GM21717 (cell line): ENCODE results near the gene SEL1L3.

Experiments
- ATAC-seq: cut with Tn5 transposase; IDR thresholded peaks from one replicate; pipeline ENCODE4 v1.9.1; 2021; ENCODE audit warnings: mild to moderate bottlenecking, moderate library complexity; ENCODE audit not compliant: unreplicated experiment

Gene SEL1L3

GRCh38 chr4:25759101-25759500, 103.7 kb downstream of the SEL1L3 start:
- no peak for ATAC-seq

GRCh38 chr4:25757452-25757851, 105.3 kb downstream of the SEL1L3 start:
- no peak for ATAC-seq

GRCh38 chr4:25756503-25756902, 106.3 kb downstream of the SEL1L3 start:
- no peak for ATAC-seq

- no peak for ATAC-seq
Observed at GRCh38 chr4:25755911-25756310, 106.9 kb downstream of the SEL1L3 start.

GRCh38 chr4:25753239-25753638, 109.5 kb downstream of the SEL1L3 start:
- no peak for ATAC-seq

- ATAC-seq: no peak
Observed at GRCh38 chr4:25750874-25751273, 111.9 kb downstream of the SEL1L3 start.

- ATAC-seq: no peak
Observed at GRCh38 chr4:25749150-25749794, 113.5 kb downstream of the SEL1L3 start.

GRCh38 chr4:25743971-25744370, 118.8 kb downstream of the SEL1L3 start:
- no peak for ATAC-seq

- no peak for ATAC-seq
Observed at GRCh38 chr4:25729564-25729963, 133.2 kb downstream of the SEL1L3 start.

- ATAC-seq: no peak
Observed at GRCh38 chr4:25728886-25729285, 133.9 kb downstream of the SEL1L3 start.

- no peak for ATAC-seq
Observed at GRCh38 chr4:25727711-25728493, 134.9 kb downstream of the SEL1L3 start.

GRCh38 chr4:25725870-25726269, 136.9 kb downstream of the SEL1L3 start:
- no peak for ATAC-seq

GRCh38 chr4:25723409-25723808, 139.4 kb downstream of the SEL1L3 start:
- no peak for ATAC-seq

GRCh38 chr4:25722964-25723363, 139.8 kb downstream of the SEL1L3 start:
- ATAC-seq: no peak

GRCh38 chr4:25713812-25714211, 149.0 kb downstream of the SEL1L3 start:
- no peak for ATAC-seq

- no peak for ATAC-seq
Observed at GRCh38 chr4:25712611-25713010, 150.2 kb downstream of the SEL1L3 start.

- no peak for ATAC-seq
Observed at GRCh38 chr4:25710637-25711036, 152.2 kb downstream of the SEL1L3 start.

- no peak for ATAC-seq
Observed at GRCh38 chr4:25704516-25704915, 158.3 kb downstream of the SEL1L3 start.

GRCh38 chr4:25703731-25704388, 158.9 kb downstream of the SEL1L3 start:
- no peak for ATAC-seq

- no peak for ATAC-seq
Observed at GRCh38 chr4:25702848-25703247, 159.9 kb downstream of the SEL1L3 start.

GRCh38 chr4:25700661-25701060, 162.1 kb downstream of the SEL1L3 start:
- no peak for ATAC-seq

GRCh38 chr4:25697516-25697915, 165.3 kb downstream of the SEL1L3 start:
- ATAC-seq: no peak
